HuH-7.5 (cell line): Measurements from ENCODE around the gene RBBP7.
A peak's percentile ranks its signal among the peaks of the same experiment; 100 is the strongest.

Experiments
- DNase-seq: peaks from one replicate; pipeline ENCODE4 v3.0.0; 2011; ENCODE audit warnings: low spot score

The RBBP7 gene

DNA sequence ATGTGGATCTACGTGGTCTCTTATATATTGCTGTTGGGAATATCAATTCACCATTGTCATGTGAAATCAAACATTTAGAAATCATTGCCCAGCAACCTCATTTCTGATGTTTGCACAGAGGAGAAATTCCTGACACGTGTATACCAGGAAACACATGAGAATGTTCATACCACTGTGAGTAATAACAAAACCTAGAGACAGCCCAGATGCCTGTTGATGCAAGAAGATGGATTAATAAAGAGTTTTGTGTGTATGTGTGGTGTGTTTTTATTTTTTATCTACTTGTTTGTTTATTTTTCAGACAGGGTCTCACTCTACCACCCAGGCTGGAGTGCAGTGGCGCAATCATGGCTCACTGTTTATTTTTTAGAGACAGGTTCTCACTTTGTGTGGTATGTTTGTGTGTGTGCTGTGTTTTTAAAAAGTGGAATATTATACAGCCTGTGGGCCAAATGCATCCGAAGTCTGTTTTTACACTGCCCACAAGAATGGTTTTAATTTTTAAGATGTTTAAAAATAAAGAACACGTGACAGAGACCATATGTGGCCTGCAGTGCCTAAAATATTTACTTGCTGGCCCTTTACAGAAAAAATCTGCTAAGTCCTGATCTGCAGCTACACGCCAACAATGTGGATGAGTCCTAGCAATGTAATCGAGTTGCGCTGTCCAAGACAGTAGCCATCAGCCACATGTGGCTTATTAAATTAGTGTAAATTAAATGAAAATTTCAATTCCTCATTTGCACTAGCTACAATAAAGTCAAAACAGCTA is 44.7 kb downstream of the RBBP7 start:
- no peak for DNase-seq

DNA sequence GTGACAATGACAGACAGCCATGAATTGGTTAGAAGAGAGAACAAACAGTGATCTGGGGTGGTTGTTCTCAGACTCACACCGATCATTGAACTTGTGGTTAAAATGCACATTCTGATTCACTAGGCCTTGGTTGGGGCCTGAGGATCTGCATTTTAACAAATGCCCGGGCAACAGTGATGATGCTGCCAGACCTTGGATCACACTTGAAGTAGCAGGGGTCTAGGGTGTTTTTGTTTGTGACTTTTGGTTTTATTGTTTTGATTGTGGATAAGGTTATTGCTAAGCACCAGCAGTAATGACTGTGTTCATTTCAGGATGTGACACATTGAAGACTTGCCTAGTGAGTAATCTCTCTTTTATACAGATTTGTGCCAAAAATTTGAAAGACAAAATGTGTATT is 47.4 kb downstream of the RBBP7 start:
- no peak for DNase-seq

DNA sequence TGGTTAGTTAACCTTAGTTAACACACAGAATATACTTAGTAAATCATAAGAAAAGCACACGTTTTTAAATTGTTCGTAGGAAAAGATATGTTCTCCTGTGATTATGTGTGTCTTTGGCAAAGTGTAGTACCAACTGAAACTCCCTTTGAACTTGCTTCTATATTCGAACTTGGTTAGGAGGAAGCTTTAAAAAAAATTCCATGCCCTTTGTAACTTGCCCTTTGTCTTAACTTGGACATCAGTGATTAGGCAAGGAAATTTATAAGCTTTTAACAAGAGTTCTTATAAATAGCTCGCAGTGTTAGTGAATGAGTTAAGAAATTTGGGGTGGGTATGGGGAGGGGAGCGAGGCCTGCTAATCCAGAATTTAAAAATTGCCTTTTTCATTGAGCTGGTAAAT is 50.5 kb downstream of the RBBP7 start:
- DNase-seq: no peak

DNA sequence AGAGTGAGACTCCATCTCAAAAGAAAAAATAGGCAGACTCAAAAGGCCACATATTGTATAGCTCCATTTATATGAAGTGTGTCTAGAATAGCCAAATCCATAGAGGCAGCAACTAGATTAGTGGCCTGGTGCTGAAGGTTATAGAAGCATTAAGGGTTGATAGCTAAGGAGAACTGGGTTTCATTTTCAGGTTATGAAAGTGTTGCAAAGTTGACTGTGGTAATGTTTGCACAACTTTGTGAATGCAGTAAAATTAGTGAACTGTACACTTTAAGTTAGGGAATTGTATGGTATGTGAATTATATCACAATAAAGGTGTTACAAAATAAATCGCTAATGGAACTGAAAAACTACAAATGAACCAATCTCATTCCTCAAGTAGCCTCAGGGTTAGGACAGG is 55.6 kb downstream of the RBBP7 start:
- no peak for DNase-seq

DNA sequence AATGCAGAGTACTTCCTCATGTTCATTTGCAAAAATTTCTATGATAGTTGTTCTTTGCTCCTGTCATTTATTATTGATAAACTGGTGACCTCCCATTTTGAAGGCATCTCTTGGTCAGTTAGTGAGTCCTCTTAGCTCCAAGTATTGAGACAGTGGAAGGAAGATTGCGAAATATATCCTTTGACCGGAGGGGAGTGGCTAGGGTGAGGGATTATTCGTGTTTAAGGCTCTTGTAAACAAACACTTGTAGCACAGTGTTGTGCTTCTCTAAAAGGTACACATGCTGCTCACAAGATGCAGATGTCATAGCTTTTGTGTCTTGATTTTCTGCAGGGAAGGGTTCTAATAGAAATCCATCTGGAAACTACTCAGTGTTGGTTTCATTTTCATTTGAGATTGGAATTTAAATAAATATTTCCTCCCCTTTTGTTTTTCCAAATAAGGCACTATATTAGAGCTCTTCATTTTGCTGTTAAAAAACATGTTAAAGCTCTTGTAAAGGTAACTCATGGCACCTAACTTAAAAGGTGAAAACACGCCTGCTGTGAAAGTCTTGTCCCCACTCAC is 62.1 kb downstream of the RBBP7 start:
- DNase-seq: peak; percentile 49

DNA sequence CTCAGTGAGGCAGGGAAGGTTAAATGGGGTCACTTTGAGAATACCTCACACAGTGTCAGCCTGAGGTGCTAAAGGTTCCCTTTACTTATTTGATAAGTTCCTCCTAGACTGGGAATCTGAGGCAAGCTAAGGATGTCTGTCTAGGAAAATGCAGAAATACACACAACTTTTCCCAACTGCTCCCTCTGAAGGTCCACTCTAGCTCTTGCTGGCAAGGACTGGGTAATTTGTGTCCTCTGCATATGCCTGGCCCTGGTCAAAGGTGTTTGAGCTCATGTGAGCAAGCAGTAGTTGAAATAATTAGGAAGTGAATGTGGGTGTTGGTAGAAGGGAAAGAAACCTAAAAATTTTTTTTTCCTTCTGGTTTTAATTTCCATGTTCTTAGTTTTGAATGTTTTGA is 62.6 kb downstream of the RBBP7 start:
- DNase-seq: no peak

DNA sequence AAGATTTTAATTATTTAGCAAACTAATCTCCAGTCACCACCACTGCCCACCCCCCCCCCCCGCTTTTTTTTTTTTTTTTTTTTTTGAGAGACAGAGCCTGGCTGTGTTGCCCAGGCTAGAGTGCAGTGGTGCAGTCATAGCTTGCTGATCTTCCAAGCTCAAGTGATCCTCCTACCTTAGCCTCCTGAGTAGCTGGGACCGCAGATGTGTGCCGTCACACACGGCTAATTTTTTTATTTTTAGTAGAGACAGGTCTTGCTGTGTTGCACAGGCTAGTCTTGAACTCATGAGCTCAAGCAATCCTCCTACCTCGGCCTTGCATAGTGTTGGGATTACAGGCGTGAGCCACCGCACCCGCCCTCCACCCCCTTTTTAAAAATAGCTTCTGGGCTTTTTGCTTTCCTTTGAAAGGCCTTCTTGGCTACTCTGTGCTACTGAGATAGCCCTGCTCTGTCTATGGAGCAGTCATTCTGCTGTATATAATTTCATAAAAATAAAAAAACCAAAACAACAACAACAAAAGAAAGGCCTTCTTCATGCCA is 65.2 kb downstream of the RBBP7 start:
- DNase-seq: no peak

DNA sequence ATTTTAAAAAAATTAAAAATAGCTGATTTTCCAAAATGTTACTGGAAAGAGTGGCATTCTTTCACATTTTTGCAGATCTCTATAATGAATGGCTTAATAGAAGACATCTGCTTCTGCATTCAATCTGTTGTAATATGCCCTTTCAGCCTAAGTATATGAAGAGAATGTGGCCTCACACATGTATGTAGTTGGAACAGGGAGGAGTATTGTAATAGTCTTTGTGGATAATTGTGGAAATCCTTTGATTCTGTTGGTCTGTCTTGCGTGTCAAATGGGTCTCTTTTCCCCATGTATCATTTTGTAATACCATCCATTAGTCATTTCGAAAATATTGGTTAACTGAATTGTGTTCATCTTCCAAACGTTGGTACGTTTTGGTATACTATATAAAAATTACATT is 72.3 kb downstream of the RBBP7 start:
- DNase-seq: no peak

DNA sequence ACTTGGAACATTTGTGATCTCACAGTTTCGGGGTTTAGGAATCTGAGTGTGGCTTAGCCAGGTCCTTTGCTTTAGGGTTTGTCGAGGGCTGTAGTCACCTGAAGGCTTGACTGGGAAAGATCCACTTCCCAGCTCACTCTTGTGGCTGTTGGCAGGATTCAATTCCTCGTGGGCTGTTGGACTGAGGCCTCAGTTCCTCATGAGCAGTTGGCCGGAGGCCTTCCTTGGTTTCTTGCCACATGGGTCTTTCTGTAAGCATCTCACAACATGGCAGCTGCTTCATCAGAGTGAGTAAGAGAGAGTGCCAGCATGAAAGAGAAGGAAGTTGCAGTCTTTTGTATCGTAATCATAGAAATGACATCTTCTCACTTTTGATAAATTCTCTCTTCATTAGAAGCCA is 72.8 kb downstream of the RBBP7 start:
- DNase-seq: no peak

DNA sequence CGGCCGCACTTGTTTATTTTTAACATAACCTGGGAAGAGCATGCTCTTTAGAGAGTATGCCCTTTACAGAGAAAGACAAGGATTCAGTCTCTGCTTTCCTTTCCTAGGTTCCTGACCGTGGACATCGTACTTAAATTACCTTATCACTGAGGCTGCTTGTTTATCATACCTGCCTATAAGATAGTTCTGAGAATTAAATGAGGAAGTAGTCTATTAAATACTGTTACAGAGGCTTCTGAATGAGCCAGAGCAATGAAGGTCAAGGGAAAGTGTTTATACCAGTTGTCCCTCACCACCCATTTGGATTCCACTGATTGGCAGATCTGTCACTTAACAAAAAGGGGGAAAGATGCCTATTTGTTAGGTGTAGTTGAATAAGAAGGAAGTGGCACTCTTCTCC is 73.9 kb downstream of the RBBP7 start:
- no peak for DNase-seq
